Umbilical cord (tissue), 2 donors: ENCODE results near the gene PTGER1. TPM values are rescaled to one million over a fixed set of nuclear protein-coding genes. Genes with fewer than 3 reads are reported as not detected.

Source experiments
- DNase-seq: peaks from one replicate; pipeline ENCODE4 v3.0.0-alpha.2; 2015; ENCODE audit warnings: low spot score
- total RNA-seq: library from RNA; depleted of rRNA; stranded (reverse); fragments of >200 nt; gene quantifications from one replicate; pipeline ENCODE4 v1.2.3, GENCODE V29; 2014; ENCODE audit warnings: low replicate concordance; ENCODE audit not compliant: insufficient read depth

The PTGER1 gene
- total RNA-seq, 1 donor from 2014 or later: not detected

DNA sequence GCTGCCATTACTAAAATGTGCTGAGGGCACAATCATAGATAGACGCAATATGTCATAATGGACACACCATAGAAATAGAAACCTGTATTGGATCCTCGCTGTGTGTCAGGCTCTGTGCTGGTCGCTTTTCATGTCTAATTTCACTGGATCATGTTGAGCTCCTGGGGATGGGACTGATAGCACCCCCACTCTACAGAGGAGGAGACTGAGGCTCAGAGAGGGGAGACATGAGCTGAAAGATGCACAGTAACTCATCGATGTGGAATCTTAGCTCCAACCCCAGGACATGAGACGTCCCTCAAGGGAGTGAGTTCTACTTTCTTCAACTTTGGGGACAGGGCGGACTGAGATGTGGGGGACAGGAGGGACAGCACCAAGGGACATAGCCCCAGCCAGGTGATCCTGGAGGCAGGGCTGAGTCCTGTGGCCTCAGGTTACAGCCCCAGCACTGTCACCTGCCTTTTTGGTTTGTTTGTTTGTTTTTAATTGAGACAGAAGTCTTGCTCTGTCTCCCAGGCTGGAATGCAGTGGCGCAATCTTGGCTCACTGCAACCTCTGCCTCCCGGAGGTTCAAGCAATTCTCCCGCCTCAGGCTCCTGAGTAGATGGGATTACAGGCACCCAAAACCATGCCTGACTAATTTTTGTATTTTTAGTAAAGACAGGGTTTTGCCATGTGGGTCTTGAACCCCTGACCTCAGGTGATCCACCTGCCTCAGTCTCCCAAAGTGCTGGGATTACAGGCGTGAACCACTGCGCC, 27.4 kb upstream of the PTGER1 start:
- no peak for DNase-seq

DNA sequence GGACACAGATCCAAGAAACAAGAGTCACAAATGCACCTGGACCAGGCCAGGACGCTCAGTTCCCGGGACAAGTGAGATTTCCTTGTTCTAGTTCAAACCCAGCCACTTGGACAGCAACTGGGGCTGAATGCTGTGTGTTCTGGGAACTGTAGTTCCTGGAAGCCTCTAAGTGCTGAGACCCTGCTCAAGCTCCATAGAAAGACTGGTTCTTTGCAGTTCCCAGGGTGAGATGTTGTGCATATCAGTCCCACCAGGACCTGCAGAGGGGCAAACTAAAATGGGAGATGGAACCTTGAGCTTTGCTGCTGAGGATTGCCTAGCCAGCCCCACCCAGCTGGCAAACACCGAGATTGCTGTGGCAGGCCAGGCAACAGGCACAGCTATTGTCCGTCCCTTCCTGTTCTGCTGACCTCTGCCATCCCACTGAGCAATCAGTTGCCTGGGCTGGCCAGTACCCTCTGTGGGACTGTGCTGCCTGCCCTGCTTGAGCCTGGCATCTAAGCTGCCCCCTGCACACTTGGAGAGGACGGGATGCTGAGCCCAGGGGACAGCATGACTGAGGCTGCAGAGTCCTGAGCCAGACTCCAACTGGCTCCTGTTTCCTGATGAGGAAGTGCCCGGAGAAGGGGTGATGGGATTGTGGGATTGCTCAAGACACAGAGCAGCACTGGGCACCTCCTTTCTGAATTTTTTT, 22.2 kb upstream of the PTGER1 start:
- DNase-seq: no peak

DNA sequence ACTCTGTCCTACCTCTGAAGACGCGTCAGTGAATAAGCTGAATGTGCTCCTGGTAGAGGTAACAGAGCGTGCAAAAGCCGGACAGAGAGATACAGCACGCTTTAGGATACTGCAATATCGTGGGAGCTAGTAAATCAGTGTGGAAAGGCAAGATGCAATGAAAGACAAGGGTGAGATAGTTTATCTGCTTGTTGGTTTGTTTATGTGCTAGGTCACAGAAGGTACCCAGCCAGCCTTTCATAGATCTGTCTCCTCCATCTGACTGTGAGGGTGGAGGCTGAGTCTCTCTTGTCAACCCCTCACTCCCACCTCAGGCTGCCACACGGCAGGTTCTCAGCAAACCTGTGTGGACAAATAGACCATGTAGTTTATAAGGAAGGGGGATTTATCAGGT, 21.7 kb upstream of the PTGER1 start:
- no peak for DNase-seq

DNA sequence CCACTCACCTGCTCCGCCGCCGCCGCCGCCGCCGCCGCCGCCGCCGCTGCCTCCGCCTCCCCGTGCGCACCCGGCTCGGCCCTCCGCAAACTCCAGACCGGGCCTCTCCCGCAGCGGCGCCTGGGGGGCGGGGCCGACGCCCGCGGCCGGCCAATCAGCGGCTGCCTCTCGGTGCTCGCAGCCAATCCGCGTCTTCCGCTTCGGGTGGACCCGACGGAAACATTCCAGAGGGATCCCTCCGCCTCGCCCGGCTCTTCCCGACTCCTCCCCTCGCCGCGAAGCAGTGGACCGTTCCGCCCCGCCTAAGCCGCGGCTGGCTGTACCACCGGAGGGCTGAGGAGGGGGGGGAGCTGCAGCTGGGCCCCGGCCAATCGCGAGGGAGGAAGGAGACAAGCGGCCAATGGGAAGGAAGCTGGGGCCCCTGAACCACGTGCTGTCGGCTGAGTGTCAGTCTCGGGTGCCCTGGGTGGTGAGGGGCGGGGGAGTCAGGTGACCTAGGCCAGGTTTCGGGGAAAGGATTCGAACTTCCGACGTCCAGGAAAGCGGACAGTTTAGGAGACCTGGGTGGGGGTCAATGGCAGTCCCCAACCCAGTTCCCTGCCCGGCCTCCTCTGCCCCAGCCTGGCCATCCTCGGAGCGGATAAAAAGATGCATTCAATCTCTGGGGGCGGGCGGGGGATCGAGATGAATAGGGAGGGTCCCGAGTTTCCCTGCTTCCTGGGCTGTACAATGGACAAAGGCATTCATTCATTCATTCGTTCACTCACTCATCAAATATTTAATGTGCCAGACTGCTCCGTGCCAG, 21.1 kb upstream of the PTGER1 start, which contains the start of gene GIPC1:
GIPC1 (minus strand) TSS at position 99 of the 805 bp plus-strand sequence. CDS start 13,151 bp downstream, outside the sequence.
- peak; percentile 99 for DNase-seq

DNA sequence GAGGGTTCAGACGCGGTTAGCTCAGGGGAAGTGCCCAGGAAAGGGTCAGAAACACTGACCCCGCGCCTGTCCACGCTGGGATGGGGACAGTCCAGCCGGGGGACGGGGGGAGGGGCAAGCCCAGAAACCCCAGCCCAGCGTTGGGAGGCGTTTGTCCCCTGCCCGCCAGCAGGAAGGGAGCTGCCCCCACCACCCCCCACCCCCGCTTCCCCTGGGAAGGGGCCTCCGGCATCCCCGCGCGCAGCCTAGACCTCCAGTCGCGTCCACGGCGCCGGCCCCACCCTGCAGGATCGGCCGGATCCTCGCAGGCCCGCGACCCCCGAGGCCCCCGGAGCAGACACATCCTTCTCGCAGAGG, 20.5 kb upstream of the PTGER1 start:
- no peak for DNase-seq

DNA sequence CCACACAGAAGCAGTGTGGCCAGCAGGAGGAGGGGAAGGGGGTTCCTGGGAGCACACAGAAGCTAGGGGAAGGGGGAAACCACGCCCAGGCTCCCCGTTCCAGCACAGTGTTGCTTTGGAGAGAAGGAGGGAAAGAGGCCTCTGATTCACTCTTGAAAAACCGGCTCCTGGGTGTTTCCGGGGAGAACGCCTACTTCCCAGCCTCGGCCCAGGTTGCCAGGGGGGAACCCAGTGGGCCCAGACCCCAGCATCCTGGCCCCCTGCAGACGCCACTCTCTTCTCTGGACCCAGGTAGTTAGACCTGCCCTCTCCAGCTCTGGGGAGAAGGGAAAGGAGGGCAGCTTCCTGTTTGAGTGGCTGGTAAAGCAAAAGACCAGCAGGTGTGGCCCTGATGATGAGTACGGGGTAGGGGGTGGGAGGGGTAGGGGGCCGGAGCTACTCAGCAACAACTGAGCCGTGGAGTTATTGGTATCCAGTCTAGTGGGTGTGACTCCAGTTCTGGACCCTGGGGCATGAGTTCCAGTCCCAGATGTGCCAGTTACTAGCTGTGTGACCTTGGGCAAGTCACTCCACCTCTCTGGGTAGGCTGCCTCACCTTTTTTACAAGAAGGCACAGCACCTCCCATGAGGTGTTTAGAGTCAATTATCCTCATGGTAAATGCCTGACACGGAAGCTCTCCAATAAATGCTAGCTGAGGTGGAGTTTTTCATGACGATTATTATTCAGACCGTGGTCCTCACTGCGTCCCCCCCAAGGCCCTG, 19.9 kb upstream of the PTGER1 start:
- no peak for DNase-seq

DNA sequence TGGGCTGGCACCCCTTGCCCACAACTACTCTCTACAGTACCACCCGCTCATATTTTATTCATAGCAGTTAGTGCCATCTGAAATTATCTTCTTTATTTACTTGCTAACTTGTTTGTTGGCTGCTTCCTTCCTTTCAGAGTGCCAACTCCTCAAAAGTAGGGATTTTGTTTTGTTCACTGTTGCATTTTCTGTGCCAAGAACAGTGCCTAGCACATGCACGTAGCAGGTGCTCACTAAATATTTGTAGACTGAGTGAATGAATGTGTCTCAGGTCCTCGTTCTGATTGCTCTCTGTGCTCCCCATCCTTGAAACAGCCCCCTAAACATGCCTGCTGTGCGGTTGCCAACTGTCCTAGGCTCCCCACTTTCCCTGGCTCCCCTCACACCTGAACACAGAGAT, 19.3 kb upstream of the PTGER1 start:
- DNase-seq: no peak

DNA sequence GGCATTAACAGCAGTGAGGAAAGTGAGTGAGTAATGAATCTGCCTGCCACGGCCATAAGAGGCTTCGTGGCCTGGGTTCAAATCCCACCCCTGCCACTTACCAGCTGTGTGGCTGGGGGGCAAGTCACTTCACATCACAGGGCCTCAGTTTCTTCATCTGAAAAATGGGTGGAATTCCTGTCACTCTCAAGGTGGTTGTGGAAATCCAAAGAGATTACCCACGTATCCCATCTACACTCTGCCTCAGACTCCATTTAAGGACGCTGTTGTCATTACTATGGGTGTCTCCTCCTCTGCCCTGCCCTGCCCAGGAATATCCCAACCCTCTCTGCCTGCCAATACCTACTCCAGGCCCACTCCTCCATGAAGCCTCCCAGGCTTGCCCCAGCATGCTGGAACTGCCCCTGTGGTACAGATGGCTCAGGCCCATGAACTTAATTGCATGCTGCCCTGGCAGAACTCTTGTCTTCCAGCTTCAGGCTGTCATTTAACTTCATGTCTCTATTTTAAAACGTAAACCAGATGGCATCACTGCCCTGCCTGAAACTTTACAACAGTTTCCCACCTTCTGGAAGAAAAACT, 17.7 kb upstream of the PTGER1 start:
- no peak for DNase-seq

DNA sequence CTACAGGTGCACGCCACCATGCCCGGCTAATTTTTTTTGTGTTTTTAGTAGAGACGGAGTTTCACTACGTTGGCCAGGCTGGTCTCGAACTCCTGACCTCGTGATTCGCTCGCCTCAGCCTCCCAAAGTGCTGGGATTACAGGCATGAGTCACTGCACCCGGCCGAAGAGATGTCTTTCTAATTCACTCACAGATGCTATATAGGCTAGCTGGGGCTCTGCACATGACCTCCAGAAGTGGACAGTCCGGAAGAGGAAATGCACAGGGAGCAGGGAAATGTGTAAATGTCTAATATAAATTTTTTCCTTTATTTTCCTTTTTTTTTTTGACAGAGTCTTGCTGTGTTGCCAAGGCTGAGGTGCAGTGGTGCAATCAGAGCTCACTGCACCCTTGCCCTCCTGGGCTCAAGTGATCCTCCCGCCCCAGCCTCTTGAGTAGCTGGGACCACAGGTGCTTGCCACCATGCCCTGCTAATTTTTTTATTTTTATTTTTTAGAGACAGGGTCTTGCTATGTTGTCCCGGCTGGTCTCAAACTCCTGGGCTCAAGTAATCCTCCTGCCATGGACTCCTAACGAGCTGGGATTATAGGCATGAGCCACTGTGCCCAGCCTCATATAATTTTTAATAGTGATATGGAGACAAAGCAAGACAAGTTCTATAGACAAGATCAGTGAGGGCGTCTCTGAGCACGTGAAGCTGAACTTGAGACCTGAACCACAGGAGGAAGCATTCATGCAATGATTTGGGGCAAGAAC, 12.4 kb upstream of the PTGER1 start:
- no peak for DNase-seq

DNA sequence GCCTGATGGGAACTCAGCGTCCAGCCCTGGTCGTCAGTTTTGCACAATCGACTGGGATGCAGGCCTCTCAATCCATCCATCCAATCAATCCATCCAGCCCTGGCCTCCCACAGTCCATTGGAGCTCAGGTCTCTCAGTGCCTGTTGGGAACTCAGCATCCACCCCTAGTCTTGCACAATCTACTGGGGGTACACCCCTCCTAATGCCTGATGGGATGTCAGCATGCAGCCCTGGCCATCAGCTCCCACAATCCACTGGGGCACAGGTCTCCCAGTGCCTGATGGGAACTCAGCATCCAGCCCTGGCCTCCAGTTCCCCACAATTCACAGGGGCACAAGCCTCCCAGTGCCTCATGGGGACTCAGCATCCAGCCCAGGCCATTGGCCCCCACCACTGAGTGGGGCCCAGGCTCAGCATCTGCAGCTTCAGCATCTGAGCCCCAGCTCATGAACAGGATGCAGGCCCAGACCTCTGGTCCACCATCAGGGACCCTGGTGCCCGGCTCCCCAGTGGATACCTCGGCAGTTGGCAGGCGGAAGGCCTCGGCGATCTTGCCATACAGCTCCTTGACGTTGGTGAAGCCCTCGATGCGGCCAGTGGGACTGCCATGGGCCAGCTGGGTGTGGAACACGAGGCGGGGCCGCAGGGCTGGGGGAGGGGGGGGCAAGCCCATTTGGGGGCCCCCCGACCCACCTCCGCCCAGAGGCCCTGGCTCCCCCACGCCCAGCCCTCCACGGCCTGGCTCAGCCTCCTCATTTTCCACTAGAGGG, 7.2 kb upstream of the PTGER1 start:
- no peak for DNase-seq

DNA sequence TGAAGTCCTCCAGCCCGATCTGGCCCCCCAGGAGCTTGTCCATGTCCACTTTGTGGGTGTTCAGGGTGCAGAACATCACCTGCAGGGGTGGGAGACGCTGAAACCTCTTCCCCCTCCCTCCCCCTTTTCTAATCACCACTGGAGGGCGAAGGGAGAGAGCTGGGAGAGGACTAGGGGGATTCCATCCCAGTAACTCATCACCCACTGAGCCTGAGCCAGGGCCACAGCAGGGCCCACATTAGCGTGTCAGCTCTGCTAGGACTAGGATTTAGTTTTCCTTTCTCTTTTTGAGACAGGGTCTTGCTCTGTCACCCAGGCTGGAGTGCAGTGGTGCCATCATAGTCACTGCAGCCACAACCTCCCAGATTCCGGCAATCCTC, 5.5 kb upstream of the PTGER1 start:
- no peak for DNase-seq

DNA sequence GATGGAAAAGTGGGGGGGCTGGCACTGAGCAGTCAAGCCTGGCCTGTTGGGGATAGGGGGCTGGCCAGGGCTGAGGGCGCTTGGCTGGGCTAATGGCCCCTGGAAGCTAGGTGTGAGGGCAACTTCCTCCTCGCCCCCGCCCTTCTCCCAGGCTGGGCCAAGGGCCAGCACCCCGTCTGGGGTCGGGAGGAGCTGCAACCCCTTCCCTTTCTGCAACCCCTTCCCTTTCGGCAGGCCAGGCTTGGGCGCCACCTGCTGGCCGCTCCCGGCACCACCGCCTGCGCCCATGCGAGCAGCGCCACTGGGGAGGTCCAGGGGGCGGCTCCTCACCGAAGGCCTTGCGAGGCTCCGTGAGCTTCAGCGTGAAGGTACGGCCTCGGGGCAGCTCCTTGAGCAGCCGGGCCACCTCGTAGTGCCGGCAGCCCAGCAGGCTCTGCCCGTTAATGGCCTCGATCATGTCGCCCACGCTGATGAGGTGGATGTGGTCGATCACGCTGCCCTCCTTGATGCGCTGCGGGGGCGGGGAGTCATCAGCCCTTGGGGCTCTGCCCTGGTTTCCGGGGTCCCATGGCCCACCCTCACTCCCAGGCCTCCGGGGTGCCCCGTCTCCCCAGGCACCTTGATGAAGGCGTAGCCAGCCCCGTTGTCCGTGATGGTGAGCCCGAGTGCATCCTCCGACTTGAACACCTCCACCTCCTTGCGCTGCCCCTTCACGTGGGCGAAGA, 5.0 kb upstream of the PTGER1 start:
- DNase-seq: no peak

DNA sequence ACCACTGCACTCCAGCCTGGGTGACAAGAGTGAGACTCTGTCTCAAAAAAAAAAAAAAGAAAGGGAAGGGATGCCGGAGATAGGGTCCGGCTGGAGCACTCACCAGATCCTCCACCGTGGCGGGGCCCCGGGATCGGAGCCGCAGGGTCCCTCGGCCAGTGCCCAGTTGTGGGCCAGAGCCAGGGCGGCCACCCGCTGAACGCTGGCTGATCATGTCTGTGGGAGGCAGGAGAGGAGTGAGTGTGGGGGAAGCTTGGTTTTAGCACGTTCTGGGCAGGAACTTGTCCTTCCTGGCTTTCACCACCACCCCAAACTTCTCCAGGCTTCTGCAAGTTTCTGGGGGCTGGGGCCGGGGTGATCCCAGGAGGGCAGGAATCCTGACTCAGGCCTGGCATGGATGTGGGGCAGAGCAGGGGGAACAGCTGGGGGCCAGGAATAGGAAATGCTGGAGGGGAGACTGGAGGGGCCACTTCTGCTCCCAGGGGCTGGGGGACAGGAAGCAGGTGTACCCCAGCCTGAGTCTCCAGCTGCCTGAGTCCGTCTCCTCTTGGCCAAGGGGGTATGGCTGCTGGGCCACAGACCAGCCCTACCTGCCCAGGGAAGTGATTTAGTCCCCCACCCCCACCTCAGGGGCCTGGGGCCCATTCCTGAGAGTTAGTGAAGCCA, 4.3 kb upstream of the PTGER1 start:
- no peak for DNase-seq

DNA sequence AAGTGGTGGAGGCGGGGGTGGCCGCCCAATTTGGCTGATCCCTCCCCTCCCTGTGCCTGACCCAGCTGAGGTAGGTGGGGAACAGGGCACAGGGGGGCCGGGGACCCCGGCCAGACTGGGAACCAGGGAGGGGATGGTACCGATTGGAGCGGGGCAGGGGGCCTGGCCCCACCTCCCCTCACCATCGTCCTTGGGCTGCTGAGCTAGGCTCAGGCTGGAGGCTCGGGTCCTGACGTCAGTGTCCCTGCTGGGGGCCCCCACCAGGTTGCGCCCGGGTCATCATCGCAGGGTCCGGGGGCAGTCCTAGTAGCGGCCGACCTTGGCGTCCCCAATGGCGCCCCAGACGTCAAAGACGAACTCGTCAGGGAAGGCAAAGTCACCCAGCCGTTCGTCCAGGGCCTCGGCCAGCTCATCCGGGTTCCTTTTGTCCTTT, 3.0 kb upstream of the PTGER1 start:
- no peak for DNase-seq

DNA sequence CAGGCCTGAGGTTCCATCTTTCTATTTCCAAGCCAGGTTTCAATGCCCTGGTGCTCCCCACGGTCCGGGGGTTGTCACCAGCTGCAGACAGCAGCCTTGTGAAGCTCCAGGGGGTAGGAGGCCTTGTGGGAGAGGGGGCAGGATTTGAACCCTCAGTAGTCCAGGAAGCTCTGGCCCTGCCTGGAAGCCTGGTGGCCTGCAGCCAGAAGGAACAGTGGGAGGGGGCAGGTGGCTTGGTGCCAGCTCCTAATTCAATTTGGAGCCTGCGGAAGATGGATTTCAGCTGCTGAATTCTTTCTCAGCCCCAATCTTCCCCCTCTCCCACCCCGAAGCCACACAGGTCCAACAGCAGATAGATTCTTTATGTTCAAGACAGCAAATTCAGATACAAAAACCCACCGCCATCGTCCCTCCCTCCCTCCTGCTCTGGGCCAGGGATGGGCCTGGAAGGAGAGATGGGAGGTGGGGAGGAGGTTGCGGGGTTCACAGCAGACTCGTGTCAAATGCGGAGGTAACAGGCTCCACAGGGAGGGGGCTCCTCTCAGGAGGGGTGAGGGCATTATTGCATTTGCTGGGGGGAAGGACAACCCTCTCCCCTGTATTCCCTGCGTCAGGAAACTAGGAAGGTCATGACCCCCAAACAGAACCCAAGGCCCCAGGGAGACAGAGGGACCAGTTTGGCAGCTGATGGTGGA, 2.4 kb upstream of the PTGER1 start:
- DNase-seq: peak; percentile 38

DNA sequence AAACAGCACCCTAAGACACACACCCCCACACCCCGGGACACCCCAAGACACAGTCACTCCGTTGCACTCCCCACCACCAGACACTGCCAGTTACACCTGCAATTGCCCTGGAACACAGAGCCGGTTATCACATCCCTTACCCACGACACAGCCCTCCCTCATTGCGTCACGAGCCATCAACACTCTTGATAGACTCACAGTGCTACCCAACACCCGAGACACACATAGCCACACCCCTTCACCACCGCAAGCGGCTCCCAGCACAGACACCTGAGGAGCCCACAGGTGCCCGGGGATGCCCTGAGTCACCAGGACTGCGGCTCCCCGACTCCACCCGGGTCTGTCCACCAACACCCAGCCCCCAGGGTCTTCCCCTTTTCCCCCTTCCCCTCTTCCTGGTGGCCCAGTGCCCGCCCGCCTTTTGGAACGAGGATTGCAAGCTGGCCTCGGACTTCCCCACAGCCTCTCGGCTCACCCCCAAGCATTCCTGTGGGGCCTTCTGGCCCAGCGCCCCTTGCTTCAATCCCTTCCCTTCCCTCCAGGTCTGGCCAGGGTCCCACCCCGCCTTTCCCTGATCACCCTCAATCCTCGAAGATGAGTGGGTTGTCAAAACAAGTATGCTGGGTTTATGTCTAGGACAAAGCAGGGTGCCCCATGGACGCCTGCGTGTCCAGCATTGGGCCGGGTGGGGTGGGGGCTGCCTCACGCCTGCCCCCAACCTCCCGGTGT, 1.7 kb upstream of the PTGER1 start:
- DNase-seq: peak; percentile 66

DNA sequence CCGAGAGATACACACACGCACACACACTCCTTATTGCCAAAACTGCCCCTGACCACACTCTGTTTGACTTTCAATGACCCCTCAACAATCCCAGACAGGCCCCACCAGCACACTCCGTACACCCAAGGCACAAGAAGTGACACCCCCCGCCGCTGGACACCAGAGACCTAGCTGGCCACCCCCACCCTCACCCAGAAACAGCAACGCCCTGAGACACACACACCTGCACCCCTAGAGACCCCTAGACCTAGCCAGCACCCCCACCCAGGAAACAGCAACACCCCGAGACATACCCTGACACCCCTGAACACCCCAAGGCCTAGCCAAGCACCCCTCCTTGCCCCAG, 1.1 kb upstream of the PTGER1 start:
- DNase-seq: no peak
